Astrocyte of the hippocampus (primary cell): ENCODE data around the gene ST8SIA6.
"Not testable (repeated sequence)": the region's sequence is repeated elsewhere in the genome, so short reads cannot be mapped to it uniquely, and the experiment has no call there.

Experiments
- DNase-seq: peaks from one replicate; pipeline ENCODE4 v3.0.0; 2011; ENCODE audit warnings: low read depth, low spot score

ST8SIA6 gene

GRCh38 chr10:17348501-17349349 lies 105.7 kb downstream of the ST8SIA6 start:
- DNase-seq = peak; percentile 84

DNA sequence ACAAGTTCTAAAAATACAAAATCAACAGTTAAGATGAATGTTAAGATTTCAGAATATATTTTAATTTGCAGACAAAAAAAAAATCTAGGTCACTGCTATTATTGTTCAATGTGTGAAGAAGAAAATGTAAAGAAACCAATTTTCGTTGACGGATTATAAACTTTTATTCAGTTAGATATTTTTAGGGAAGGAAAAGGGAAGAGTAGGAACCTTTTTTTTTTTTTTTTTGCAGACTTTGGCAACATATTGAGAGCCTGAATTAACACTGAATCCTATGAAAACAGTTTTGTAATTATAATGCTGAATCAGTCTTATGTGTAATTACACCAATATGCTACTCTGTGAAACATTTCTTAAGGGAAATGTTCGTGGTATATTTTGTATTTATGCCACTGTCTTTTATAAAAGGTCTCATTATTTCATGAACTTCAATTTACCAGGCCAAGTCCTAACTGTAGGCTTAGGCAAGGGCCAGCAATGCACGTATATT lies 106.3 kb downstream of the ST8SIA6 start:
- DNase-seq = no peak

- DNase-seq = peak; percentile 36
Observed at GRCh38 chr10:17344206-17344605, 110.2 kb downstream of the ST8SIA6 start.

- DNase-seq = no peak
Observed at GRCh38 chr10:17343118-17343517, 111.3 kb downstream of the ST8SIA6 start.

DNA sequence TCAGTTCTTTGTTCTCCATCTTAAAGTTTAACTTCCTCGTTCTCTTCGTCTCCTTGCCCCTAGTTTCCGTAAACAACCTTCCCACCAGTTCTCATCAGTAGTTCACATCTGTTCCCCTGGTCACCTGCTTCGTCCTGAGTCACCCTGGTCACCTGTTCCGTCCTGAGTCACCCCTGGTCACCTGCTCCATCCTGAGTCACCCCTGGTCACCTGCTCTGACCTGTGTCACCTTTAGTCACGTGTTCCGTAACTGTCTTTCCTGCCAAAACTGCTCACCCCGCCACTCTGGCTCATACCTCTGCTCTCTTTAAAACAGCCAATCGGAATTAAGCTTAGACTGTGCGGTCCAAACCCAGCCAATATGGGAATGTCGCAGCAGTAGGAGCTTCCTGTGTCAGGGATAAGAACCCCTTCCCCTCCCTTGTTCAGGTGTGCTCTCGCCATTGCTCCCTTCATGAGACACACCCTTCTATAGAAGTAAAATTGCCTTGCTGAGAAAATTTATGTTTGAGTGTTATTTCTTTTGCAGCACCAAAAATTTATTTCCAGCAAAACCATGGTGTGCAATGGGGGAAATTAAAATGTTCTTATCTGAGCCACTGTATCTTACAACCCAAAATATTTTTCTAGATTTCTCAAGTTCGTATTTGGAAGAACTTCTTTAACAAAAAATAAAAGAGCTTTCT lies 114.1 kb downstream of the ST8SIA6 start:
- DNase-seq = no peak

DNA sequence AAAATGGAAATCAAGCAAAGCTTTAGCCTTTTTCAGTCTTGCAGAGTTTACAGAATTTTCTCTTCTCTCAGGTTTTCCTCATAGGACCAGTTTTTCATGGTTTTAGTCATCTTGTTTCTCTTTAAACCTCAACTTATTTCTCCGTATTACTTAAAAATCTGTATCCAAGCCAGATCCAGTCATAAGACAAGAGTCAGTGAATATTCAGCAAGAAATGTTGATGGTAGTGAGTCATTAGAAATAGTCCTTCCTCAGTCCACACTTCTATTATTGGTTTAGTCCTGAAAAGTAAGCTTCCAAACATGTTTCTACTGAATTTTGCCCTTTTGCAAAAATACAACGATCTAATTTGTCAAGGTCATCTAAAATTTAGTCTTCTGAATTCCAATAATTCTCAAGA lies 119.3 kb downstream of the ST8SIA6 start:
- peak; percentile 53 for DNase-seq

DNA sequence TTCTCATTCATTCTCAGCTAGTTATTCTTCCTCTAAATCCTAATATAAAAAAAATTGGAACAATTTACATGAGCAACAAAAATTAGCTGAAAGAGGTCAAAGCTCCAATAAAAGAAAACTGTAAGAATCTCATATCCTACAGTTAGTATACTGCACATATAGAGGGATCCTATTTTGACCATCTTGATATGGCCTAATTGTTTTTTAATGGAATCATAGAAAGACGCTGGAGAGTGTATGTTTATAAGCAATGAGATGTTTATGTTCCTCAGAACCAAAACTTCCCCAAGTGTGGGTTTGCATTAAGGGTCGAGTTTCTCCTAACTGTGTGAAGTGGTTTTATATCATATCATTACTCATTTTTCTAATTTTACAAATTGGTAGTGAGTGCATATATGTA lies 123.9 kb downstream of the ST8SIA6 start:
- DNase-seq = no peak

- DNase-seq = no peak
Observed at GRCh38 chr10:17326377-17326776, 128.0 kb downstream of the ST8SIA6 start.

DNA sequence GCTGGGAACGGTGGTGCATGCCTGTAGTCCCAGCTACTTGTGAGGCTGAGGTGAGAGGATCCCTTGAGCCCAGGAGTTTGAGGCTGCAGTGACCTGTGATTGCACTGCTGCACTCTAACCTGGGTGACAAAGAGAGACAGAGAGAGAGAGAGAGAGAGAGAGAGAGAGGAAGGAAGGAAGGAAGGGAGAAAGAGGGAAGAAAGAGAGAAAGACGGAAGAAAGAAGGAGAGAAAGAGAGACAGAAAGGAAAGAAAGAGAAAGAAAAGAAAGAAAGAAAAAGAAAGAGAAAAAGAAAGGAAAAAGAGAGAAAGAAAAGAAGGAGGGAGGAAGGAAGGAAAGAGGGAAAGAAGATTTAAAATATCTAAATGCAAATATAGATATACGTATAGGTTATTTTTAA lies 132.4 kb downstream of the ST8SIA6 start:
- not testable (repeated sequence) for DNase-seq

DNA sequence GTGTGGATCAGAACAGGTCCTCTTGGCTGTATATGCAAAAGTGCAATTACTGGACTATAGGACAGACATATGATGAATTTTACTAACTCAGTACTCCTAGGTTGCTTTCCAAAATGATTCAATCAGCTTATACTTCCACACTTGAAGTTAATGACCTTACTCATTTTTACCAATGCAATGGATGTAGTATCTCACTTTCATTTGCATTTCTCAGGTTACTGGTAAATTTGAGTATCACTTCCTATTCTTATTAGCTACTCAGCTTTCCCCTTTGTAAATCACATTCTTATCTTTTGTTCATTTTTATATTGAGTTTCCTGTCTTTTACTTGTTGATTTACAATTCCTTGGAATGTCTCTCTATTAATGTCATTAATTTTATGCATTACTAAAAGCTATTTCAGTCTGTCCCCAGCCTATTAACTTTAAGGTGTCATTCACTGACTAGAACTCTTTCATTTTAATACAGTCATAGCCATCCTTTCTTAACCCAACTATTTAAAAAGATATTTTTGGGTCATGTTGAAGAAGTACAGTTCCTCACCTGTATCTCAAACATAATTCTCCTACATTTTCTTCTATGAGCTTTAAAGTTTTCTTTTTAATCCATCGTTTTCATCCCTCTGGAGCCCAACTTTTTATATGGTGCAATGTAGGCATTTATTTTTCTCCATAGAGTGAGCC lies 137.8 kb downstream of the ST8SIA6 start:
- DNase-seq = no peak

GRCh38 chr10:17309435-17309834 lies 145.0 kb downstream of the ST8SIA6 start:
- DNase-seq = no peak

GRCh38 chr10:17307123-17307522 lies 147.3 kb downstream of the ST8SIA6 start:
- DNase-seq = no peak

- no peak for DNase-seq
Observed at GRCh38 chr10:17292375-17292774, 162.0 kb downstream of the ST8SIA6 start.

GRCh38 chr10:17290226-17290625 lies 164.2 kb downstream of the ST8SIA6 start:
- peak; percentile 23 for DNase-seq

GRCh38 chr10:17289763-17290162 lies 164.6 kb downstream of the ST8SIA6 start:
- DNase-seq = no peak

GRCh38 chr10:17286562-17287550 lies 167.5 kb downstream of the ST8SIA6 start:
- DNase-seq = no peak

- no peak for DNase-seq
Observed at GRCh38 chr10:17282311-17282710, 172.1 kb downstream of the ST8SIA6 start.

DNA sequence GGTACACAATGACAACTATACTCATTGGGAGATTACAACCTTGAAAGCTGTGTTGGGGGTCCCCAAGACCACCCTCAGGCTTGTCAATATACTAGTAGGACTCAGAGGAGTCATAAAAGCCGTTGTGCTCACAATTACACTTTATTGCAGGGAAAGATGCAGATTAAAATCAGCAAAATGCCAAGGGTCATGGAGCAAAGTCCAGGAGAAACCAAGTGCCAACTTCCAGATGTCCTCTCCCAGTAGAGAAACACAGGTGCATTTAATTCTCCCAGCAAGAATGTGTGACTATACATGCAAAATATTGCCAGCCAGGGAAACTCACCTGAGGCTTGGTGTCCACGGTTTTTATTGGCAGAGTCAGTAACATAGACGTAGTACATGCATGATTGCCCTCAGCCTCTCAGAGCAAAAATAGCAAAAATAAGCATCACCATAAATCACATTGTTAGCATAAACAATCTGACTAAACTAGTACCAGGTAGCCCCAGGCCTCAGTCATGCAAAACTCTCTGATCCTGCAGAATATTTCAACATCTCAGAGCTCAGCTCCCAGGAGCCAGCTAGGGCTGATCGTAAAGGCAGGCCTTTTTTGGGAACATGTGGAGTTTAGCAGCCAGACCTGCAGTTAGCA lies 175.7 kb downstream of the ST8SIA6 start:
- no peak for DNase-seq

DNA sequence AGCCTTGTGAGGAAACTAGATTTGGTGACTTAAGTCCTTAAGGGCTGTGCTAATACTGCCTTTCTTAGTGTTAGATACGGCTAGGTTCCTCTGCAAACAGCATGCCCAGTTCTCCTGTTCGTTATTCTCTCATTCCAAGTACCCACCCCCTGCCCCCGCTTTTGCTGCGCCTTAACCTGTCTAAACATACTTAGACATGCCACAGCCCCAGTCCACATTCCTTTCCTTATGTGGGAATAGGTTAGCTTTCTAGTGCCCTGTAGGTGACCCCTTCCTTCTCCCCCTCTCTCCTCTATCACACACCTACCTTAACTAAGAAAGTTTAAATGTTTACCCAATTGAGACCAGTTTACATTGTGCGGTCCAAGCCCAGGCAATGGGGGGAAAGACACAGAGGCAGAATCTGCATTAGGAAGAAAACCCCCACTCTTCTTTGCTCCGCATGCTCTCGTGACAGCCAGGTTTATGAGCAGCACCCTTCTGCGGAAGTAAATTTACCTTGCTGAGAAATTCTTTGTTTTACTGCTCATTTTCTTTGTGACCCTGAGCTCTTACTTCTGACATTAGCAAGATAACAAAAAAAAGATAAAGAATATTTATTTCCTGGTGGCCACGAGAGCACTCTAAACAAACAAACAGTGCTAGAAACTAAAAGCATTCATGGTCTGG lies 177.5 kb downstream of the ST8SIA6 start:
- DNase-seq = no peak

- DNase-seq = peak; percentile 79
Observed at GRCh38 chr10:17273403-17273802, 181.0 kb downstream of the ST8SIA6 start.
